Measurements from ENCODE around the gene PDE6C. TPM values are rescaled to one million over a fixed set of nuclear protein-coding genes. Genes with fewer than 3 reads are reported as not detected.
A peak's percentile ranks its signal among the peaks of the same experiment; 100 is the strongest.
"Not testable (repeated sequence)": the region's sequence is repeated elsewhere in the genome, so short reads cannot be mapped to it uniquely, and the experiment has no call there.

The PDE6C gene
- total RNA-seq, 2 donors from 2014 or later: not detected

DNA sequence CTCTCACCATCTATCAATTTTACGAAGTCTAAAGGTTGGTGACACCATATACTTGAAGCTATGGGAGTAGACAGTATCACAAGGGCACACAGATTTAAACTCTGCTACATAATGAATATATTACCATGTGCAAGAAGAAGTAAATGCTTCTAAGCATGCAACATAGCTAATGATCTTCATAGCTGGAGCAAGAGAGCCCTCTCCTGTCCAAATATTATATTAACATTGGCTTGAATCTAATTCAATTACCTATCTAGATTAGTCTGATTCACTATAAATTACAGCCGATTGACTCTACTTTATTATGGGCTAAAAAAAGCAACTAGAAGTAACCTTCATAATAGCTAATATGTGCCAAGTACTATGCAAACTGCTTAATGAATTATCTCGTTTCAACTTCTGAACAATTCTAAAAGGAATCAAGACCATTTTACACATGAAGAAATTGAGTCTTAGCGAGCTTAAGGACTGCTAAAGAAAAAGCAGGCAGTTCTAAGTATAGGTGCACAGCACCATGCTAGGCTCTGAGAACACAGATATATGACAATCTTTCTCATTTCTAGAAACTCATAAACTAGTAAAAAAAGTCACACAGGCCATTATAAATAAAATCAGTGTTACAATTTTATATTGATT is 68.2 kb downstream of the PDE6C start:
- Histone ChIP-seq H3K9me3 (no peaks in the 10 kb centered on the region), H3K27me3 (replicated peaks; ENCODE audit: insufficient read depth) (no peaks in the 10 kb centered on the region), H3K4me1 (ENCODE audit: control insufficient read depth in 1 of 2, low read depth in 2 of 2) (no peaks in the 10 kb centered on the region), H3K36me3 (peaks cover 12% of the 10 kb centered on the region), H3K27ac (no peak overlapping the region), H3K4me3 (no peak overlapping the region)
- ATAC-seq (ENCODE audit: insufficient number of reproducible peaks, low FRiP score, low read depth): no peak
- no peak for DNase-seq (ENCODE audit: low spot score)
- TF ChIP-seq, protein P1, sequence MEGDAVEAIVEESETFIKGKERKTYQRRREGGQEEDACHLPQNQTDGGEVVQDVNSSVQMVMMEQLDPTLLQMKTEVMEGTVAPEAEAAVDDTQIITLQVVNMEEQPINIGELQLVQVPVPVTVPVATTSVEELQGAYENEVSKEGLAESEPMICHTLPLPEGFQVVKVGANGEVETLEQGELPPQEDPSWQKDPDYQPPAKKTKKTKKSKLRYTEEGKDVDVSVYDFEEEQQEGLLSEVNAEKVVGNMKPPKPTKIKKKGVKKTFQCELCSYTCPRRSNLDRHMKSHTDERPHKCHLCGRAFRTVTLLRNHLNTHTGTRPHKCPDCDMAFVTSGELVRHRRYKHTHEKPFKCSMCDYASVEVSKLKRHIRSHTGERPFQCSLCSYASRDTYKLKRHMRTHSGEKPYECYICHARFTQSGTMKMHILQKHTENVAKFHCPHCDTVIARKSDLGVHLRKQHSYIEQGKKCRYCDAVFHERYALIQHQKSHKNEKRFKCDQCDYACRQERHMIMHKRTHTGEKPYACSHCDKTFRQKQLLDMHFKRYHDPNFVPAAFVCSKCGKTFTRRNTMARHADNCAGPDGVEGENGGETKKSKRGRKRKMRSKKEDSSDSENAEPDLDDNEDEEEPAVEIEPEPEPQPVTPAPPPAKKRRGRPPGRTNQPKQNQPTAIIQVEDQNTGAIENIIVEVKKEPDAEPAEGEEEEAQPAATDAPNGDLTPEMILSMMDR (IDR thresholded peaks at IDR 0.05): peak; percentile 40

DNA sequence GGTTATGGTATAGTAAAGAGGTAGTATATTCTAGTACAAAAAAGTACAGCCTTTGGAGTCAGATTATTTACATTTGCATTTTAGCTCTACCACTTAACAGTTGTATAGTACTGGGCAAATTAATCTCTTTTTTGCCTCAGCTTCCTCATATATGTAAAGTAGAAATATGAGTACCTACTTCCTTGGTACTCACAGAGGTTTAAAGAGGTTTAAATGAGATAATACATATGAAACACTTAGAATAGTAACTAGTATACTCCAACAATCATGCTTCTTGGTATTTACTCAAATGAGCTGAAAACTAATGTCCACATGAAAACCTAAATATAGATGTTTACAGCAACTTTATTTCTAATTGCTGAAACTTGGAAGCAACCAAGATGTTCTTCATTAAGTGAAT is 75.4 kb downstream of the PDE6C start:
- ATAC-seq (ENCODE audit: insufficient number of reproducible peaks, low FRiP score, low read depth): no peak
- Histone ChIP-seq H3K4me3 (no peak overlapping the region), H3K36me3 (peaks cover 18% of the 10 kb centered on the region), H3K27me3 (replicated peaks; ENCODE audit: insufficient read depth) (no peaks in the 10 kb centered on the region), H3K9me3 (no peaks in the 10 kb centered on the region), H3K4me1 (ENCODE audit: control insufficient read depth in 1 of 2, low read depth in 2 of 2) (no peaks in the 10 kb centered on the region), H3K27ac (no peak overlapping the region)
- TF ChIP-seq, protein P1 (IDR thresholded peaks at IDR 0.05): no peak
- no peak for DNase-seq (ENCODE audit: low spot score)

DNA sequence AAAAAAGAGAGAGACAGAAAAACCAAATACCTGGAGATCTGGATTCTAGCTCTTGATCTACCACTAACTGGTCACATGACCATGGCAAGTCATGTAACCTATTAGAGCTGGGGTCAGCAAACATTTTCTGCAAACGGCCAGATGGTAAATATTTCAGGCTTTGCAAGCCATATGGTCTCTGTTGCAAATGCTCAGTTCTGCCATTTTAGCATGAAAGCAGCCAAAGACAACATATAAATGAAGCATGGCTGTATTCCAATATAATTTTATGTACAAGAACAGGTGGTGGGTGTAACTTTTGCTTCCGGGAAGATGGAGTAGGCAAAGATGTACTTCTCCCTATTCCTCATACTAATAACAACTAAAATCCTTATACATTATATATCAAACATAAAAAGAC is 83.4 kb downstream of the PDE6C start:
- Histone ChIP-seq H3K27ac (no peak overlapping the region), H3K27me3 (replicated peaks; ENCODE audit: insufficient read depth) (no peaks in the 10 kb centered on the region), H3K4me3 (no peak overlapping the region), H3K9me3 (no peaks in the 10 kb centered on the region), H3K4me1 (ENCODE audit: control insufficient read depth in 1 of 2, low read depth in 2 of 2) (peaks cover 2 to 3% of the 10 kb centered on the region in 2 donors), H3K36me3 (peaks cover 16% of the 10 kb centered on the region)
- DNase-seq (ENCODE audit: low spot score): no peak
- TF ChIP-seq, protein P1 (IDR thresholded peaks at IDR 0.05): no peak
- ATAC-seq (ENCODE audit: insufficient number of reproducible peaks, low FRiP score, low read depth): no peak

DNA sequence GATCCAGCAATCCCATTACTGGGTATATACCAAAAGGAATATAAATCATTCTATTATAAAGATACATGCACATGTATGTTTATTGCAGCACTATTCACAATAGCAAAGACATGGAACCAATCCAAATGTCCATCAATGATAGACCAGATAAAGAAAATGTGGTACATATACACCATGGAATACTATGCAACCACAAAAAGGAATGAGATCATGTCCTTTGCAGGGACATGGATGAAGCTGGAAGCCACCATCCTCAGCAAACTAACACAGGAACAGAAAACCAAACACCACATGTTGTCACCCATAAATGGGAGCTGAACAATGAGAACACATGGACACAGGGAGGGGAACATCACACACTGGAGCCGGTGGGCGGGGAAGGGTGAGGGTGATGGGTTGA is 84.2 kb downstream of the PDE6C start:
- not testable (repeated sequence) for H3K27ac ChIP-seq; H3K4me3 ChIP-seq; ATAC-seq (ENCODE audit: insufficient number of reproducible peaks, low FRiP score, low read depth); H3K9me3 ChIP-seq; DNase-seq (ENCODE audit: low spot score); H3K27me3 ChIP-seq (replicated peaks; ENCODE audit: insufficient read depth)
- H3K36me3 ChIP-seq: peaks cover 11% of the 10 kb centered on the region
- H3K4me1 ChIP-seq (ENCODE audit: control insufficient read depth in 1 of 2, low read depth in 2 of 2): peaks cover 10 to 11% of the 10 kb centered on the region in 2 donors

DNA sequence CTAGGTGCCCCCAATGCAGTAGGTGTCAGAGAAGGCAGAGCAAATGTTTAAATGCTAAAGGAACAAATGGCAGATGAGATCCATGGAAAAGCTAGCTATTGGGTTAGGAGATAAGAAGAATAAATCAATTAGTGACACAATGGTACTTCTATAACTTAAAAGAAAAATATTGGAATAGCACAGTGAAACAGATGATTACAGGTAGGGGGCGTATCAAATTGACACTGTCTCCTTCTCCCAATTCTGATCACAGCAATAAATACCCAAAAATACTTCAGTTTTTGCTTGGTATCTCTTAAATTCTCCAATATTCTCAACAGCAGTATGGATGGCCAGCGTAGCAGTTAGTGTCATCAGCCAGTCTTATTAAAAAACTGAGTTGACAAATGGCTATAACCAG is 84.9 kb downstream of the PDE6C start:
- Histone ChIP-seq H3K4me3 (no peak overlapping the region), H3K4me1 (ENCODE audit: control insufficient read depth in 1 of 2, low read depth in 2 of 2) (peaks cover 12% of the 10 kb centered on the region in 2 donors), H3K36me3 (peaks cover 5% of the 10 kb centered on the region), H3K27ac (no peak overlapping the region), H3K27me3 (replicated peaks; ENCODE audit: insufficient read depth) (no peaks in the 10 kb centered on the region), H3K9me3 (no peaks in the 10 kb centered on the region)
- DNase-seq (ENCODE audit: low spot score) (no peak), ATAC-seq (ENCODE audit: insufficient number of reproducible peaks, low FRiP score, low read depth) (no peak)
- TF ChIP-seq, protein P1 (IDR thresholded peaks at IDR 0.05): no peak

DNA sequence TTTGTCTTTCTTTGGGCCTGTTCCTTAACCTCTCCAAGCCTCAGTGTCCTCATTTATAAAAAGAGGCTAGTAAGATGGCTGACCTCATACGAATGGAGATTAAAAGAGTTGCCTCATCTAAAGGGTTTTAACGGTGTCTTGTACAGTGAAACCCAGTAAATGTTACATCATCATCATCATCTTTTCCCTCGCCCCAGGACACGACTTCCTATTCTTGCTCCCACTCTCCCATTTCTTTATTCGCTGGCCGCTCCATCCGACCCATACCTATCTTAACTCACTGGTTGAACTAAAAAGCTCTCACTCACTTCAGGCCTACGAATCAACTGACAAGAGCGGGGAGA is 89.5 kb downstream of the PDE6C start:
- Histone ChIP-seq H3K27me3 (replicated peaks; ENCODE audit: insufficient read depth) (no peaks in the 10 kb centered on the region), H3K27ac (peak overlapping the region; percentile 76 to 78), H3K4me3 (peak overlapping the region; percentile 78), H3K9me3 (no peaks in the 10 kb centered on the region), H3K4me1 (ENCODE audit: control insufficient read depth in 1 of 2, low read depth in 2 of 2) (peaks cover 12% of the 10 kb centered on the region in 2 donors), H3K36me3 (peaks cover 5% of the 10 kb centered on the region)
- DNase-seq (ENCODE audit: low spot score): no peak
- TF ChIP-seq, protein P1 (IDR thresholded peaks at IDR 0.05): no peak
- ATAC-seq (ENCODE audit: insufficient number of reproducible peaks, low FRiP score, low read depth): peak; percentile 32

Data from thoracic aorta (tissue), 2 donors.